SK-N-SH (cell line): Measurements from ENCODE around the gene BOC. TPM values are rescaled to one million over a fixed set of nuclear protein-coding genes. Genes with fewer than 3 reads are reported as not detected.

Source experiments
- CTCF ChIA-PET: fragments of 300-600, 350-600 bp; formaldehyde crosslinking; extraction: SDS; loops from one replicate; lab custom pipeline; 2021; lab: Yijun Ruan, JAX
- POLR2A ChIA-PET: fragments of 350-600 bp; sonication (Branson Sonifier 250); formaldehyde crosslinking; extraction: SDS; loops from one replicate; lab custom pipeline; 2020; ENCODE audit warnings: antibody characterized with exemption, inconsistent platforms; lab: Yijun Ruan, JAX
- DNase-seq: peaks from one replicate; pipeline ENCODE4 v3.0.0; 2012
- H2AFZ ChIP-seq: fragments of 200-600 bp; sonication (generic); 2 replicates; pipeline ENCODE4 v1.8.1; 2016; ENCODE audit warnings: antibody characterized with exemption, mild to moderate bottlenecking, low read depth
- H3F3A ChIP-seq: fragments of 200-600 bp; sonication (generic); replicated peaks from 2 replicates; pipeline ENCODE3; 2016; ENCODE audit warnings: antibody characterized with exemption, mild to moderate bottlenecking; ENCODE audit not compliant: insufficient read depth
- H3K27ac ChIP-seq, 2 experiments: fragments of 200-500 bp in 1 of 2; fragments of 200-600 bp in 1 of 2; sonication (Bioruptor generic) in 1 of 2; sonication (generic), shearing (Covaris generic) in 1 of 2; 2 replicates each; pipeline versions ENCODE4 v1.5.1 to v1.6.1; 2014 to 2016; ENCODE audit warnings: low read depth in 2 of 2, inconsistent platforms in 1 of 2, low read length in 1 of 2, mild to moderate bottlenecking in 1 of 2, mixed read lengths in 1 of 2
- H3K27me3 ChIP-seq: fragments of 200-600 bp; sonication (generic), shearing (Covaris generic); 2 replicates; pipeline ENCODE4 v1.6.1; 2016; ENCODE audit warnings: mixed run types; ENCODE audit not compliant: insufficient read depth
- H3K36me3 ChIP-seq, 2 experiments: fragments of 200-500 bp in 1 of 2; fragments of 200-600 bp in 1 of 2; sonication (Bioruptor generic) in 1 of 2; sonication (generic) in 1 of 2; replicated peaks in 1 of 2; 2 replicates each; pipeline versions ENCODE3 to v1.5.1; 2014 to 2016; ENCODE audit warnings: low read length in 1 of 2, mild to moderate bottlenecking in 1 of 2; ENCODE audit not compliant: insufficient read depth in 2 of 2, control insufficient read depth in 1 of 2
- H3K4me1 ChIP-seq, 2 experiments: fragments of 200-500 bp in 1 of 2; fragments of 200-600 bp in 1 of 2; sonication (Bioruptor generic) in 1 of 2; sonication (generic), shearing (Covaris generic) in 1 of 2; 2 replicates each; pipeline versions ENCODE4 v1.5.1 to v1.6.1; 2014 to 2016; ENCODE audit warnings: low read depth in 1 of 2, low read length in 1 of 2, mixed run types in 1 of 2; ENCODE audit not compliant: insufficient read depth in 2 of 2, control insufficient read depth in 1 of 2
- H3K4me2 ChIP-seq: fragments of 200-600 bp; sonication (generic), shearing (Covaris generic); 2 replicates; pipeline ENCODE4 v1.6.1; 2017; ENCODE audit warnings: mixed run types
- H3K4me3 ChIP-seq, 2 experiments: fragments of 200-500 bp in 1 of 2; fragments of 200-600 bp in 1 of 2; sonication (Bioruptor generic) in 1 of 2; sonication (generic), shearing (Covaris generic) in 1 of 2; 2 replicates each; pipeline versions ENCODE4 v1.5.1 to v1.8.1; 2014 to 2016; ENCODE audit warnings: low read depth in 2 of 2, inconsistent platforms in 1 of 2, low read length in 1 of 2, mild to moderate bottlenecking in 1 of 2, mixed read lengths in 1 of 2, moderate library complexity in 1 of 2
- H3K79me2 ChIP-seq: fragments of 200-600 bp; sonication (generic); 2 replicates; pipeline ENCODE4 v1.8.1; 2017; ENCODE audit warnings: mild to moderate bottlenecking; ENCODE audit not compliant: insufficient read depth
- H3K9ac ChIP-seq: fragments of 200-600 bp; sonication (generic); 2 replicates; pipeline ENCODE4 v1.6.1; 2017; ENCODE audit warnings: mixed run types
- H3K9me2 ChIP-seq: fragments of 200-600 bp; sonication (generic); 2 replicates; pipeline ENCODE4 v1.6.1; 2017; ENCODE audit warnings: mixed run types
- H3K9me3 ChIP-seq: fragments of 200-600 bp; sonication (generic); 2 replicates; pipeline ENCODE4 v1.6.1; 2017; ENCODE audit warnings: mixed run types, mild to moderate bottlenecking, moderate library complexity
- H4K20me1 ChIP-seq: fragments of 200-600 bp; sonication (generic); 2 replicates; pipeline ENCODE4 v1.6.1; 2017; ENCODE audit warnings: mild to moderate bottlenecking, mixed run types; ENCODE audit not compliant: insufficient read depth
- CHD2 ChIP-seq: fragments of 150-350 bp; IDR thresholded peaks from 2 replicates; pipeline ENCODE4 v1.6.1; 2018; ENCODE audit warnings: low read length; ENCODE audit not compliant: partially characterized antibody
- FOXJ3 ChIP-seq: sonication (generic); formaldehyde crosslinking; IDR thresholded peaks from 2 replicates; pipeline ENCODE4 v1.5.1; 2020; ENCODE audit warnings: mild to moderate bottlenecking, missing genetic modification reagents
- GATA2 ChIP-seq: sonication (generic); formaldehyde crosslinking; IDR thresholded peaks from 2 replicates; pipeline ENCODE4 v1.5.0; 2020; ENCODE audit warnings: mild to moderate bottlenecking, missing genetic modification reagents
- NFIC ChIP-seq: IDR thresholded peaks from 2 replicates; pipeline ENCODE4 v1.4.0; 2012; ENCODE audit warnings: borderline replicate concordance
- POLR2AphosphoS5 ChIP-seq: IDR thresholded peaks from 2 replicates; pipeline ENCODE4 v1.6.1; 2012; ENCODE audit warnings: low read depth, low read length
- TEAD4 ChIP-seq: IDR thresholded peaks from 2 replicates; pipeline ENCODE4 v1.4.0; 2012; ENCODE audit warnings: mild to moderate bottlenecking, borderline replicate concordance; ENCODE audit not compliant: insufficient read depth
- WGBS: methylation state at CpG from one replicate; pipeline ENCODE4 v1.1.6; 2017; ENCODE audit warnings: low lambda C conversion rate; 5-methylcytosine and 5-hydroxymethylcytosine counted together
- polyA plus RNA-seq, 3 experiments: library from polyadenylated mRNA; depleted of rRNA; stranded (reverse); fragments of >200 nt; gene quantifications; 2 replicates each; pipeline ENCODE4 v1.2.3, GENCODE V29; 2012
- TF ChIP-seq, protein P1 (sequence below): IDR thresholded peaks from 2 replicates; pipeline ENCODE4 v1.4.0; 2012; ENCODE audit warnings: low read depth, borderline replicate concordance
- TF ChIP-seq, protein P2 (sequence below): IDR thresholded peaks from 2 replicates; pipeline ENCODE4 v1.4.0; 2012; ENCODE audit warnings: low read depth, borderline replicate concordance
- TF ChIP-seq, protein P3 (sequence below): fragments of 150-350 bp; IDR thresholded peaks from 2 replicates; pipeline ENCODE4 v1.6.1; 2017; ENCODE audit warnings: antibody characterized with exemption, low read length, low read depth, borderline replicate concordance
- TF ChIP-seq, protein P4 (sequence below): fragments of 200-600 bp; sonication (generic); IDR thresholded peaks from 2 replicates; pipeline ENCODE4 v1.6.1; 2017; ENCODE audit warnings: antibody characterized with exemption, mild to moderate bottlenecking, moderate library complexity

BOC gene
- polyA plus RNA-seq, 1 of the 3 experiments (the other 2 are of a cell fraction), result 6.6 TPM

DNA sequence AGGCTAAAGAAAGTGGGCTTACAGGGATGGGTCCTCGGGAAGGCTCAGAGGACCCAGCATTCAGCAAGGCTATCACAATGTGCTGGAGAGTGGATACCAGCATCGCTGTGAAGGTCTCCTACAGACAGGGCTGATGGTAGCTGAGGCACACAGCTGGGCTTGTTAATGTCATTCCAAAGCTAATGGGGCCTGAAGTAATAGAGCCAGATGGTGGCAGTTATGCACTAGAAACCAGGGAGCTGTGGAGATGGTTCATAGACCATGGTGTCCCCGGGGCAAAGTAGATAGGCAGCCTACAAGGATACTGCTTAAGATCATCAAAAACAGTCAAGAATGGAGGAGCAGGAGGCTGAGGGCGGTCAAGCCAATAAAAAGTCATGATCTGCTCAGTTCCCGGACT lies 24.8 kb upstream of the BOC start:
- H3F3A ChIP-seq, result no peaks in the 10 kb centered on the region
- TF ChIP-seq, protein P1, sequence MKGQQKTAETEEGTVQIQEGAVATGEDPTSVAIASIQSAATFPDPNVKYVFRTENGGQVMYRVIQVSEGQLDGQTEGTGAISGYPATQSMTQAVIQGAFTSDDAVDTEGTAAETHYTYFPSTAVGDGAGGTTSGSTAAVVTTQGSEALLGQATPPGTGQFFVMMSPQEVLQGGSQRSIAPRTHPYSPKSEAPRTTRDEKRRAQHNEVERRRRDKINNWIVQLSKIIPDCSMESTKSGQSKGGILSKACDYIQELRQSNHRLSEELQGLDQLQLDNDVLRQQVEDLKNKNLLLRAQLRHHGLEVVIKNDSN, result no peak
- TF ChIP-seq GATA2 (CRISPR knock-in tag), result no peak
- no peak for TF ChIP-seq TEAD4
- TF ChIP-seq POLR2AphosphoS5, result no peak
- TF ChIP-seq, protein P2, sequence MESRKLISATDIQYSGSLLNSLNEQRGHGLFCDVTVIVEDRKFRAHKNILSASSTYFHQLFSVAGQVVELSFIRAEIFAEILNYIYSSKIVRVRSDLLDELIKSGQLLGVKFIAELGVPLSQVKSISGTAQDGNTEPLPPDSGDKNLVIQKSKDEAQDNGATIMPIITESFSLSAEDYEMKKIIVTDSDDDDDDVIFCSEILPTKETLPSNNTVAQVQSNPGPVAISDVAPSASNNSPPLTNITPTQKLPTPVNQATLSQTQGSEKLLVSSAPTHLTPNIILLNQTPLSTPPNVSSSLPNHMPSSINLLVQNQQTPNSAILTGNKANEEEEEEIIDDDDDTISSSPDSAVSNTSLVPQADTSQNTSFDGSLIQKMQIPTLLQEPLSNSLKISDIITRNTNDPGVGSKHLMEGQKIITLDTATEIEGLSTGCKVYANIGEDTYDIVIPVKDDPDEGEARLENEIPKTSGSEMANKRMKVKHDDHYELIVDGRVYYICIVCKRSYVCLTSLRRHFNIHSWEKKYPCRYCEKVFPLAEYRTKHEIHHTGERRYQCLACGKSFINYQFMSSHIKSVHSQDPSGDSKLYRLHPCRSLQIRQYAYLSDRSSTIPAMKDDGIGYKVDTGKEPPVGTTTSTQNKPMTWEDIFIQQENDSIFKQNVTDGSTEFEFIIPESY, result no peak
- TF ChIP-seq, all 33 proteins: peak for 0
- no peaks in the 10 kb centered on the region for H4K20me1 ChIP-seq
- H3K36me3 ChIP-seq, result no peaks in the 10 kb centered on the region
- H3K27ac ChIP-seq, result no peak overlapping the region
- CTCF ChIA-PET, result no interaction called here
- H2AFZ ChIP-seq, result no peak overlapping the region
- no peak overlapping the region for H3K4me2 ChIP-seq
- WGBS, result 58% methylated on average over 5 of the region's 5 CpGs
- POLR2A ChIA-PET, result no interaction called here
- no peak overlapping the region for H3K4me3 ChIP-seq
- H3K27me3 ChIP-seq, result no peaks in the 10 kb centered on the region
- H3K4me1 ChIP-seq, result peaks cover 0 to 8% of the 10 kb centered on the region in 2 experiments; a peak in 1 of 4 replicates
- H3K9me3 ChIP-seq, result no peaks in the 10 kb centered on the region
- no peaks in the 10 kb centered on the region for H3K79me2 ChIP-seq
- H3K9ac ChIP-seq, result no peak overlapping the region
- no peak for DNase-seq
- H3K9me2 ChIP-seq, result no peaks in the 10 kb centered on the region

DNA sequence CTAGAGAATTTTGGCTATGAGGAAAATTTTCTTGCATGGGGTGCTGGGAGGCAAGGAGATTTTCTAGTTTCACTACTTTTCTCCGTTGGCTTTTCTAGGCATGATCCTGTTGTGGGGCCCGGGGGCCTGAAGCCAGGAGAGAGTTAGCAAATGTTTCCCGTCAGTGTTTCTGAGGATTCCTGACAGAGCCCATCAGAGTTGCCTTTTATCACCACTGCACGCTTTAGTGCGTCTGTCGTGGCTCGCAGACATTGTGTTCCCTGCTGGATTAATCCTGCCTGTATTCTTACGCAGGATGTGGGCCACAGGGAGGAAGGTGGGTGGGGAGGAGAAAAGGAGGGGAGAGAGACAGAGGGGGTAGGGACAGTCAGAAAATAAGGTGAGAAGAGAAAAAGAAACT lies 18.1 kb upstream of the BOC start:
- H3K36me3 ChIP-seq, result no peaks in the 10 kb centered on the region
- TF ChIP-seq, protein P3, sequence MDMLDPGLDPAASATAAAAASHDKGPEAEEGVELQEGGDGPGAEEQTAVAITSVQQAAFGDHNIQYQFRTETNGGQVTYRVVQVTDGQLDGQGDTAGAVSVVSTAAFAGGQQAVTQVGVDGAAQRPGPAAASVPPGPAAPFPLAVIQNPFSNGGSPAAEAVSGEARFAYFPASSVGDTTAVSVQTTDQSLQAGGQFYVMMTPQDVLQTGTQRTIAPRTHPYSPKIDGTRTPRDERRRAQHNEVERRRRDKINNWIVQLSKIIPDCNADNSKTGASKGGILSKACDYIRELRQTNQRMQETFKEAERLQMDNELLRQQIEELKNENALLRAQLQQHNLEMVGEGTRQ, result no peak
- TF ChIP-seq NFIC, result no peak
- TF ChIP-seq FOXJ3 (CRISPR knock-in tag), result 0 out of 2 replicates have a peak, but pooled peaks have one; percentile 46
- TF ChIP-seq, protein P4, sequence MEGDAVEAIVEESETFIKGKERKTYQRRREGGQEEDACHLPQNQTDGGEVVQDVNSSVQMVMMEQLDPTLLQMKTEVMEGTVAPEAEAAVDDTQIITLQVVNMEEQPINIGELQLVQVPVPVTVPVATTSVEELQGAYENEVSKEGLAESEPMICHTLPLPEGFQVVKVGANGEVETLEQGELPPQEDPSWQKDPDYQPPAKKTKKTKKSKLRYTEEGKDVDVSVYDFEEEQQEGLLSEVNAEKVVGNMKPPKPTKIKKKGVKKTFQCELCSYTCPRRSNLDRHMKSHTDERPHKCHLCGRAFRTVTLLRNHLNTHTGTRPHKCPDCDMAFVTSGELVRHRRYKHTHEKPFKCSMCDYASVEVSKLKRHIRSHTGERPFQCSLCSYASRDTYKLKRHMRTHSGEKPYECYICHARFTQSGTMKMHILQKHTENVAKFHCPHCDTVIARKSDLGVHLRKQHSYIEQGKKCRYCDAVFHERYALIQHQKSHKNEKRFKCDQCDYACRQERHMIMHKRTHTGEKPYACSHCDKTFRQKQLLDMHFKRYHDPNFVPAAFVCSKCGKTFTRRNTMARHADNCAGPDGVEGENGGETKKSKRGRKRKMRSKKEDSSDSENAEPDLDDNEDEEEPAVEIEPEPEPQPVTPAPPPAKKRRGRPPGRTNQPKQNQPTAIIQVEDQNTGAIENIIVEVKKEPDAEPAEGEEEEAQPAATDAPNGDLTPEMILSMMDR, result no peak
- peak; percentile 28 for TF ChIP-seq CHD2
- no peaks in the 10 kb centered on the region for H3K9me2 ChIP-seq
- no peaks in the 10 kb centered on the region for H4K20me1 ChIP-seq
- H3K4me3 ChIP-seq, result no peak overlapping the region
- peaks cover 8% of the 10 kb centered on the region; the same call in 1 of the 2 replicates for H3K9me3 ChIP-seq
- H3F3A ChIP-seq, result no peaks in the 10 kb centered on the region
- ChIA-PET POLR2A (no interaction called here), CTCF (no interaction called here)
- H3K9ac ChIP-seq, result no peak overlapping the region
- H3K4me1 ChIP-seq, result peaks cover 0 to 34% of the 10 kb centered on the region in 2 experiments; a peak in 2 of 4 replicates
- WGBS, result 71% methylated on average over 8 of the region's 8 CpGs
- H3K79me2 ChIP-seq, result no peaks in the 10 kb centered on the region
- no peaks in the 10 kb centered on the region for H3K27me3 ChIP-seq
- H2AFZ ChIP-seq, result no peak overlapping the region; the same call in 1 of the 2 replicates
- DNase-seq, result no peak
- H3K4me2 ChIP-seq, result no peak overlapping the region
- peak overlapping the region in 1 of 2 experiments; percentile 86; a peak in 2 of 4 replicates for H3K27ac ChIP-seq
